ENCODE measurements around the gene VIPR2. TPM values are rescaled to one million over a fixed set of nuclear protein-coding genes. Genes with fewer than 3 reads are reported as not detected.
A peak's percentile ranks its signal among the peaks of the same experiment; 100 is the strongest.

VIPR2 gene
- total RNA-seq, 1 donor from 2014 or later = 4.6 TPM

GRCh38 chr7:159048656-159049055 lies 96.0 kb downstream of the VIPR2 start:
- DNase-seq (ENCODE audit: low spot score) = no peak

- DNase-seq (ENCODE audit: low spot score) = no peak
Observed at GRCh38 chr7:159047536-159047935, 97.1 kb downstream of the VIPR2 start.

- DNase-seq (ENCODE audit: low spot score) = no peak
Observed at GRCh38 chr7:159046300-159046699, 98.4 kb downstream of the VIPR2 start.

- no peak for DNase-seq (ENCODE audit: low spot score)
Observed at GRCh38 chr7:159045839-159046238, 98.8 kb downstream of the VIPR2 start.

- DNase-seq (ENCODE audit: low spot score) = peak; percentile 62
Observed at GRCh38 chr7:159042581-159043101, 102.0 kb downstream of the VIPR2 start.

GRCh38 chr7:159042103-159042502 lies 102.6 kb downstream of the VIPR2 start:
- DNase-seq (ENCODE audit: low spot score) = peak; percentile 37

GRCh38 chr7:159040912-159041711 lies 103.6 kb downstream of the VIPR2 start:
- peak; percentile 84 for DNase-seq (ENCODE audit: low spot score)

GRCh38 chr7:159040146-159040545 lies 104.5 kb downstream of the VIPR2 start:
- peak; percentile 85 for DNase-seq (ENCODE audit: low spot score)

GRCh38 chr7:159039716-159040115 lies 105.0 kb downstream of the VIPR2 start:
- peak; percentile 59 for DNase-seq (ENCODE audit: low spot score)

- DNase-seq (ENCODE audit: low spot score) = peak; percentile 59
Observed at GRCh38 chr7:159038066-159038465, 106.6 kb downstream of the VIPR2 start.

GRCh38 chr7:159036916-159037605 lies 107.6 kb downstream of the VIPR2 start:
- DNase-seq (ENCODE audit: low spot score) = peak; percentile 80

- DNase-seq (ENCODE audit: low spot score) = peak; percentile 88
Observed at GRCh38 chr7:159035571-159036073, 109.0 kb downstream of the VIPR2 start.

- DNase-seq (ENCODE audit: low spot score) = peak; percentile 49
Observed at GRCh38 chr7:159034988-159035387, 109.7 kb downstream of the VIPR2 start.

GRCh38 chr7:159034394-159034793 lies 110.3 kb downstream of the VIPR2 start:
- DNase-seq (ENCODE audit: low spot score) = no peak

GRCh38 chr7:159033956-159034355 lies 110.7 kb downstream of the VIPR2 start:
- peak; percentile 84 for DNase-seq (ENCODE audit: low spot score)

GRCh38 chr7:159033473-159033825 lies 111.2 kb downstream of the VIPR2 start:
- DNase-seq (ENCODE audit: low spot score) = peak; percentile 6

- peak; percentile 67 for DNase-seq (ENCODE audit: low spot score)
Observed at GRCh38 chr7:159032753-159033472, 111.8 kb downstream of the VIPR2 start.

GRCh38 chr7:159032322-159032721 lies 112.3 kb downstream of the VIPR2 start:
- no peak for DNase-seq (ENCODE audit: low spot score)

- DNase-seq (ENCODE audit: low spot score) = peak; percentile 59
Observed at GRCh38 chr7:159031750-159032149, 112.9 kb downstream of the VIPR2 start.

- peak; percentile 90 for DNase-seq (ENCODE audit: low spot score)
Observed at GRCh38 chr7:159031135-159031701, 113.4 kb downstream of the VIPR2 start.

- DNase-seq (ENCODE audit: low spot score) = peak; percentile 91
Observed at GRCh38 chr7:159030490-159031134, 114.1 kb downstream of the VIPR2 start.

Measured in mesenteric fat pad (tissue), 1 donor.